ENCODE measurements around the gene UBE2D2.

GRCh38 chr5:139634541-139634940 is 73.4 kb downstream of the UBE2D2 start:
- TF ChIP-seq EZH2 (IDR thresholded peaks at IDR 0.05; ENCODE audit: insufficient read depth, poor library complexity, severe bottlenecking) = no peak
- no peak for TF ChIP-seq EZH2phosphoT487 (IDR thresholded peaks at IDR 0.05; ENCODE audit: insufficient read depth, low read depth)

All from GM23248 (cell line).